Right atrium auricular region (tissue), 2 donors: ENCODE data around the gene C3orf49. TPM values are rescaled to one million over a fixed set of nuclear protein-coding genes. Genes with fewer than 3 reads are reported as not detected.

Source experiments
- DNase-seq: peaks from one replicate; pipeline ENCODE4 v3.0.0-alpha.2; 2019; ENCODE audit warnings: low spot score
- H3K27ac ChIP-seq, 2 donors: fragments of 200-600 bp; sonication (generic); 1 replicate in 1 of 2; 2 replicates in 1 of 2; pipeline ENCODE4 v1.5.1; 2016 to 2019
- H3K27me3 ChIP-seq, 2 donors: fragments of 200-600 bp; sonication (generic); one replicate each; pipeline versions ENCODE4 v1.5.1 to v1.6.0; 2017 to 2019
- H3K36me3 ChIP-seq: fragments of 200-600 bp; sonication (generic); one replicate; pipeline ENCODE4 v1.5.1; 2016
- H3K4me1 ChIP-seq, 2 donors: fragments of 200-600 bp; sonication (generic); one replicate each; pipeline versions ENCODE4 v1.5.1 to v1.6.0; 2017 to 2019
- H3K4me3 ChIP-seq, 2 donors: fragments of 200-600 bp; sonication (generic); 1 replicate in 1 of 2; 2 replicates in 1 of 2; pipeline ENCODE4 v1.5.1; 2017 to 2019; ENCODE audit warnings: mild to moderate bottlenecking in 1 of 2, moderate library complexity in 1 of 2
- H3K9me3 ChIP-seq, 2 donors: fragments of 200-600 bp; sonication (generic); one replicate each; pipeline ENCODE4 v1.5.1; 2019
- CTCF ChIP-seq, 2 donors: fragments of 200-600 bp; sonication (generic); IDR thresholded peaks; one replicate each; pipeline ENCODE4 v1.5.1; 2019; ENCODE audit warnings: antibody characterized with exemption in 2 of 2
- total RNA-seq, 2 donors: library from RNA; depleted of rRNA; stranded (reverse); fragments of >200 nt; gene quantifications; one replicate each; pipeline ENCODE4 v1.1.0, GENCODE V29; 2016

The C3orf49 gene
- total RNA-seq, 2 donors from 2014 or later, result not detected

GRCh38 chr3:63814237-63814636, 4.9 kb upstream of the C3orf49 start:
- H3K4me3 ChIP-seq, result no peak overlapping the region
- H3K9me3 ChIP-seq, result no peaks in the 10 kb centered on the region
- H3K27me3 ChIP-seq, result no peaks in the 10 kb centered on the region
- H3K4me1 ChIP-seq, result no peaks in the 10 kb centered on the region
- TF ChIP-seq CTCF (IDR thresholded peaks at IDR 0.05), result no peak
- no peak for DNase-seq
- no peaks in the 10 kb centered on the region for H3K36me3 ChIP-seq
- no peak overlapping the region for H3K27ac ChIP-seq

- DNase-seq, result no peak
- H3K36me3 ChIP-seq, result no peaks in the 10 kb centered on the region
Measured at GRCh38 chr3:63817225-63817624, 1.9 kb upstream of the C3orf49 start.

GRCh38 chr3:63818282-63819150, 583 bp upstream of the C3orf49 start:
- Histone ChIP-seq H3K4me1 (no peaks in the 10 kb centered on the region), H3K27me3 (no peaks in the 10 kb centered on the region), H3K9me3 (no peaks in the 10 kb centered on the region), H3K4me3 (no peak overlapping the region), H3K36me3 (no peaks in the 10 kb centered on the region), H3K27ac (no peak overlapping the region)
- peak; percentile 76 to 91 for TF ChIP-seq CTCF (IDR thresholded peaks at IDR 0.05)
- peak; percentile 74 for DNase-seq

More at GRCh38 chr3:63817225-63817624, 1.9 kb upstream of the C3orf49 start:
- no peaks in the 10 kb centered on the region for H3K4me1 ChIP-seq
- H3K4me3 ChIP-seq, result no peak overlapping the region
- H3K9me3 ChIP-seq, result no peaks in the 10 kb centered on the region
- H3K27me3 ChIP-seq, result no peaks in the 10 kb centered on the region
- no peak for TF ChIP-seq CTCF (IDR thresholded peaks at IDR 0.05)
- H3K27ac ChIP-seq, result no peak overlapping the region

- Histone ChIP-seq H3K4me3 (no peak overlapping the region), H3K27me3 (no peaks in the 10 kb centered on the region), H3K4me1 (no peaks in the 10 kb centered on the region), H3K36me3 (no peaks in the 10 kb centered on the region), H3K9me3 (no peaks in the 10 kb centered on the region), H3K27ac (no peak overlapping the region)
- no peak for DNase-seq
- TF ChIP-seq CTCF (IDR thresholded peaks at IDR 0.05), result no peak
Measured at GRCh38 chr3:63824309-63824708, 5.2 kb downstream of the C3orf49 start.

GRCh38 chr3:63830526-63830925, 11.4 kb downstream of the C3orf49 start:
- no peaks in the 10 kb centered on the region for H3K4me1 ChIP-seq
- no peak for DNase-seq
- H3K27me3 ChIP-seq, result no peaks in the 10 kb centered on the region
- H3K4me3 ChIP-seq, result no peak overlapping the region
- no peak for TF ChIP-seq CTCF (IDR thresholded peaks at IDR 0.05)
- H3K9me3 ChIP-seq, result no peaks in the 10 kb centered on the region
- peaks cover 35% of the 10 kb centered on the region for H3K36me3 ChIP-seq
- H3K27ac ChIP-seq, result no peak overlapping the region
